A673 (cell line): Measurements from ENCODE around the gene NUMB.

Experiments used
- CTCF ChIP-seq: fragments of 300-800, 200-600 bp; sonication (generic); conservative IDR thresholded peaks from 2 replicates; pipeline ENCODE4 v1.5.1; 2017; ENCODE audit warnings: low read depth, mild to moderate bottlenecking, antibody characterized with exemption, low read length, moderate library complexity, mixed read lengths
- EZH2 ChIP-seq: fragments of 200-600 bp; sonication (generic); IDR thresholded peaks from 2 replicates; pipeline ENCODE4 v1.6.1; 2017; ENCODE audit warnings: borderline replicate concordance, low read depth, mild to moderate bottlenecking, mixed read lengths, antibody characterized with exemption, low read length; ENCODE audit not compliant: poor library complexity, severe bottlenecking

DNA sequence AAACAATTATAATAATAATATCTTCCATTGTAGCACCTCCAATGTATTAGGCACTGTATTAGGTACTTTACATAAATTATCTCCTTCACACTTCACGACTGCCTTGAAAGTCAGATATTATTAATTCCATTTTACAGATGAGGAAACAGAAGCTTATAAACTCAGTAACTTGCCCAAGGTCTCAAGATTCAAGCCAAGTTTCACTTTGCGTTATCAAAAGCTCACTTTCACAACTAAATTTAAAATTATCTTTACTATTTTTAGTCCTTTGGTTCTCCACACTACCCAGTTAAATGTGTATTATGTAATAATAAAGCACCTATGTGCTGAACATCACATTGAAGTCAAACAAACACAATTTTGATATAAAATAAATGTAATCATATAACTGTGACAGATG lies 55.8 kb downstream of the NUMB start:
- TF ChIP-seq CTCF (no peak), EZH2 (no peak)
